Measurements from ENCODE around the gene SLC24A3. TPM values are rescaled to one million over a fixed set of nuclear protein-coding genes. Genes with fewer than 3 reads are reported as not detected.

SLC24A3 gene
- total RNA-seq, 1 experiment from 2014 or later: not detected

DNA sequence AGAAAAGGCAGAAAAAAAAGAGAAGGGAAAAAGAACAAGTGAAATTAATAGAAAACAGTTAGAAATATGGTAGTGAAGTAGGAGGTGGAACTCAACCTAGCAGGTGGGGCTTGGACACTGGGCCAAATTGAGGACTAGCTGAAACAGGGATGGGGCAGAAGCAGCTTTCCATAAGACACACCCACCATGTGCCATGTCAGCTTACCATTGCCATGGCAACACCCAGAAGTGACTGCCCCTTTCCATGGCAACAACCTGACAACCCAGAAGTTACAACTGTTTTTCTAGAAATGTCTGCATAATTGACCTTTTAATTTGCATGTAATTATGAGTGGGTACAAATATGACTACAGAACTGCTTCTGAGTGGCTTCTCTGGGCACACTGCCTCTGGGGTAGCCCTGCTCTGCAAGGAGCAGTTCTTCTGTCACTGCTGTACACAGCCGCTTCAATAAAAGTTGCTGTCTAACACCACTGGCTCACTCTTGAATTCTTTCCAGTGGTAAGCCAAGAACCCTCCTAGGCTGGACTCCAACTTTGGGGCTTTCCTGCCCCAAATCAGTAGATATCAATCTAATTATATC is 35.9 kb upstream of the SLC24A3 start:
- Histone ChIP-seq H3K9me3 (ENCODE audit: insufficient read depth, low read depth) (no peaks in the 10 kb centered on the region; the same call in 1 of the 2 replicates), H3K36me3 (ENCODE audit: low read depth) (no peaks in the 10 kb centered on the region), H3K9me2 (ENCODE audit: insufficient read depth) (no peaks in the 10 kb centered on the region), H4K20me1 (ENCODE audit: insufficient read depth) (no peaks in the 10 kb centered on the region), H3K79me2 (ENCODE audit: low read depth) (no peaks in the 10 kb centered on the region), H3K4me1 (replicated peaks; ENCODE audit: insufficient read depth) (no peaks in the 10 kb centered on the region), H3K27ac (no peak overlapping the region), H3F3A (ENCODE audit: insufficient read depth, low read depth) (no peaks in the 10 kb centered on the region), H3K27me3 (ENCODE audit: insufficient read depth, low read depth) (no peaks in the 10 kb centered on the region), H2AFZ (no peak overlapping the region), H3K4me2 (no peak overlapping the region), H3K4me3 (no peak overlapping the region)
- DNase-seq: no peak
- ChIA-PET CTCF (no interaction called here), POLR2A (ENCODE audit: unreplicated experiment) (no interaction called here)
- no peak for TF ChIP-seq EZH2 (IDR thresholded peaks at IDR 0.05; ENCODE audit: low read depth)
- TF ChIP-seq, protein P1, sequence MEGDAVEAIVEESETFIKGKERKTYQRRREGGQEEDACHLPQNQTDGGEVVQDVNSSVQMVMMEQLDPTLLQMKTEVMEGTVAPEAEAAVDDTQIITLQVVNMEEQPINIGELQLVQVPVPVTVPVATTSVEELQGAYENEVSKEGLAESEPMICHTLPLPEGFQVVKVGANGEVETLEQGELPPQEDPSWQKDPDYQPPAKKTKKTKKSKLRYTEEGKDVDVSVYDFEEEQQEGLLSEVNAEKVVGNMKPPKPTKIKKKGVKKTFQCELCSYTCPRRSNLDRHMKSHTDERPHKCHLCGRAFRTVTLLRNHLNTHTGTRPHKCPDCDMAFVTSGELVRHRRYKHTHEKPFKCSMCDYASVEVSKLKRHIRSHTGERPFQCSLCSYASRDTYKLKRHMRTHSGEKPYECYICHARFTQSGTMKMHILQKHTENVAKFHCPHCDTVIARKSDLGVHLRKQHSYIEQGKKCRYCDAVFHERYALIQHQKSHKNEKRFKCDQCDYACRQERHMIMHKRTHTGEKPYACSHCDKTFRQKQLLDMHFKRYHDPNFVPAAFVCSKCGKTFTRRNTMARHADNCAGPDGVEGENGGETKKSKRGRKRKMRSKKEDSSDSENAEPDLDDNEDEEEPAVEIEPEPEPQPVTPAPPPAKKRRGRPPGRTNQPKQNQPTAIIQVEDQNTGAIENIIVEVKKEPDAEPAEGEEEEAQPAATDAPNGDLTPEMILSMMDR (conservative IDR thresholded peaks at IDR 0.05): no peak
- no TSS peak for BruUV-seq (replicated peaks)
- intact Hi-C loops (cut with micrococcal nuclease; ENCODE audit: unreplicated experiment): no loop called here

DNA sequence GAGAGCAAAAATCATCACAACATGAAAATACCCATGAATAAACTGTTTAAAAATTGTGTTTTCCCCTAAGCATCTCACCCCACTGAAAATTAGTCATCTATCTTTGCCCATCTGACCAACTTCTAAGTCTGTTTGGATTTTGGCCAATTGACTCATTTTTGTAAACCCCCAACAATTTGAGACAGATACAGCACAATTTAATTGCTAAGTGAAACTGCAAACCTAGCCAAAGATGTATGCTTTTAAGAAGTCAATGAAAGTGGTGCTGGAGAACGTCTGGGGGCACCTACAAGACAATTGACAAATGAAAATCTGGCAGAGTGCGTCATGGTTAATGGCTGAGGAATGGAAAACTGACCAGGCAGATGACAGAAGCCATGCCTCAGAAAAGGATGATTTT is 30.9 kb upstream of the SLC24A3 start:
- BruUV-seq (replicated peaks): no TSS peak
- ChIA-PET POLR2A (ENCODE audit: unreplicated experiment) (no interaction called here), CTCF (no interaction called here)
- no peaks in the 10 kb centered on the region for H3K79me2 ChIP-seq (ENCODE audit: low read depth)
- H3K4me1 ChIP-seq (replicated peaks; ENCODE audit: insufficient read depth): no peaks in the 10 kb centered on the region
- intact Hi-C loops (cut with micrococcal nuclease; ENCODE audit: unreplicated experiment): no loop called here
- no peak overlapping the region for H2AFZ ChIP-seq
- H3K27ac ChIP-seq: no peak overlapping the region
- no peak for TF ChIP-seq EZH2 (IDR thresholded peaks at IDR 0.05; ENCODE audit: low read depth)
- TF ChIP-seq, protein P1 (conservative IDR thresholded peaks at IDR 0.05): no peak
- no peaks in the 10 kb centered on the region for H3K9me2 ChIP-seq (ENCODE audit: insufficient read depth)
- no peak overlapping the region for H3K4me2 ChIP-seq
- 0 out of 2 replicates have a peak, but pooled peaks cover 3% of the 10 kb centered on the region for H3K27me3 ChIP-seq (ENCODE audit: insufficient read depth, low read depth)
- no peaks in the 10 kb centered on the region for H3F3A ChIP-seq (ENCODE audit: insufficient read depth, low read depth)
- H3K4me3 ChIP-seq: no peak overlapping the region
- no peaks in the 10 kb centered on the region for H4K20me1 ChIP-seq (ENCODE audit: insufficient read depth)
- H3K36me3 ChIP-seq (ENCODE audit: low read depth): no peaks in the 10 kb centered on the region
- no peaks in the 10 kb centered on the region for H3K9me3 ChIP-seq (ENCODE audit: insufficient read depth, low read depth)
- DNase-seq: no peak

DNA sequence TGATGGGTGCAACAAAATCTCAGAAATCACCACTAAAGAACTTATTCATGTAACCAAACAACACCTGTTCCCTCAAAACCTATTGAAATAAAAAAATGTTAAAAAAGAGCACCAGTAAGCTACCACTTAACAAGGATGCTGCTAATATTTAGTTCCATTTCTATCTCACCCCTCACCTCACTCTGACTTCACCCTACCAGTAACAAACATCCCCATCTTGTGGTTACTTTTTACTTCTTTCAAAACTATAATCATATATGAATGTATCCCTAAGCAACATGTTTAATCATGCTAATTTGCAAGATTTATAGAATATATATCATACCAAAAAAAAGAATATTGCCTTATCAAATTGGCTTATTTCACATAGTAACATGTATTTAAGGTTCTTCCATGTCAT is 27.4 kb upstream of the SLC24A3 start:
- Histone ChIP-seq H3K27me3 (ENCODE audit: insufficient read depth, low read depth) (0 out of 2 replicates have a peak, but pooled peaks cover 3% of the 10 kb centered on the region), H3F3A (ENCODE audit: insufficient read depth, low read depth) (no peaks in the 10 kb centered on the region), H3K9me3 (ENCODE audit: insufficient read depth, low read depth) (no peaks in the 10 kb centered on the region), H2AFZ (no peak overlapping the region), H3K4me1 (replicated peaks; ENCODE audit: insufficient read depth) (no peaks in the 10 kb centered on the region), H3K79me2 (ENCODE audit: low read depth) (no peaks in the 10 kb centered on the region), H4K20me1 (ENCODE audit: insufficient read depth) (no peaks in the 10 kb centered on the region), H3K27ac (no peak overlapping the region), H3K4me3 (no peak overlapping the region), H3K9me2 (ENCODE audit: insufficient read depth) (no peaks in the 10 kb centered on the region), H3K4me2 (no peak overlapping the region), H3K36me3 (ENCODE audit: low read depth) (no peaks in the 10 kb centered on the region)
- POLR2A ChIA-PET (ENCODE audit: unreplicated experiment): no interaction called here
- intact Hi-C loops (cut with micrococcal nuclease; ENCODE audit: unreplicated experiment): no loop called here
- DNase-seq: no peak
- CTCF ChIA-PET: no interaction called here
- BruUV-seq (replicated peaks): no TSS peak
- TF ChIP-seq, protein P1 (conservative IDR thresholded peaks at IDR 0.05): 0 out of 2 replicates have a peak, but pooled peaks have one; percentile 26
- no peak for TF ChIP-seq EZH2 (IDR thresholded peaks at IDR 0.05; ENCODE audit: low read depth)

All from PC-9 (cell line).